ENCODE data around the gene MAGI2. TPM values are rescaled to one million over a fixed set of nuclear protein-coding genes. Genes with fewer than 3 reads are reported as not detected.

MAGI2 gene
- total and polyA plus RNA-seq, 8 donors: 6.1 to 9.2 (median 7.1) TPM

DNA sequence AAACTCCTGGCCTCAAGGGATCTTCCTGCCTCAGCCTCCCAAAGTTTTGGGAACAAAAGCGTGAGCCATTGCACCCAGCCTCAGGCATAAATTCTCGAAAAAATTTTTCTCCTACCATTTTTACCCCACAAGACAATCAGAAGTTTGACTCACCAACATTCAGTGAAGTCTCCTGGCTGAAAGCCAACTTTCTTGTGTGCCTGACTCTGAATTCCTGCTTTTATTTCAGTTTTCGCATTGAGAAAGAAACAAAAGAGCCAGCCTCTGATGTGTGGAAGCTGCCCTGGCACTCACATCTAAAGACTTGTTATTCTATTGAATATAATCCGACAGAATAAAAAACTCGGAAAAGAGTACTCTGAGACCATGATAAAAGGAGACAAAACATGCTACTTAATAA, 402.9 kb downstream of the MAGI2 start:
- Histone ChIP-seq H3K4me3 (no peak overlapping the region), H3K27ac (no peak overlapping the region), H3K9me3 (no peaks in the 10 kb centered on the region), H3K27me3 (no peaks in the 10 kb centered on the region), H3K36me3 (no peaks in the 10 kb centered on the region), H3K4me1 (no peaks in the 10 kb centered on the region)
- intact Hi-C loops (cut with DNase I): no loop called here
- TF ChIP-seq, protein P1, sequence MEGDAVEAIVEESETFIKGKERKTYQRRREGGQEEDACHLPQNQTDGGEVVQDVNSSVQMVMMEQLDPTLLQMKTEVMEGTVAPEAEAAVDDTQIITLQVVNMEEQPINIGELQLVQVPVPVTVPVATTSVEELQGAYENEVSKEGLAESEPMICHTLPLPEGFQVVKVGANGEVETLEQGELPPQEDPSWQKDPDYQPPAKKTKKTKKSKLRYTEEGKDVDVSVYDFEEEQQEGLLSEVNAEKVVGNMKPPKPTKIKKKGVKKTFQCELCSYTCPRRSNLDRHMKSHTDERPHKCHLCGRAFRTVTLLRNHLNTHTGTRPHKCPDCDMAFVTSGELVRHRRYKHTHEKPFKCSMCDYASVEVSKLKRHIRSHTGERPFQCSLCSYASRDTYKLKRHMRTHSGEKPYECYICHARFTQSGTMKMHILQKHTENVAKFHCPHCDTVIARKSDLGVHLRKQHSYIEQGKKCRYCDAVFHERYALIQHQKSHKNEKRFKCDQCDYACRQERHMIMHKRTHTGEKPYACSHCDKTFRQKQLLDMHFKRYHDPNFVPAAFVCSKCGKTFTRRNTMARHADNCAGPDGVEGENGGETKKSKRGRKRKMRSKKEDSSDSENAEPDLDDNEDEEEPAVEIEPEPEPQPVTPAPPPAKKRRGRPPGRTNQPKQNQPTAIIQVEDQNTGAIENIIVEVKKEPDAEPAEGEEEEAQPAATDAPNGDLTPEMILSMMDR (IDR thresholded peaks at IDR 0.05): no peak
- ATAC-seq (no peak), DNase-seq (peak in 1 of 4 donors; percentile 7)

DNA sequence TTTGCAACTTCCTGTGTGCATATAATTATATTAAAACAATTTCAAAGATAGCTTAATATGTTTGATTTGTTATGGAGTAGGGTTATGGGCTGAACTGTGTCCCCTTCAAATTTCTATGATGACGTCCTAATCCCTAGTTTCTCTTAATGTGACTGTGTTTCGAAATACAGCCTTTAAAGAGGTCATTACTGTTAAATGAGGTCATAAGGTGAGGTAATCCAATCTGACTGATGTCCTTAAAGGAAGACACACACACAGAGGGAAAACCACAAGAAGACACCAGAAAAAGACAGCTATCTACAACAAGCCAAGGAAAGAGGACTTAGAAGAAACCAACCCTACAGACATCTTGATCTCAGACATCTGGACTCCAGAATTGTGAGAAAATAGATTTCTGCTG, 407.4 kb downstream of the MAGI2 start:
- TF ChIP-seq, protein P1 (IDR thresholded peaks at IDR 0.05): no peak
- no peak overlapping the region for H3K4me3 ChIP-seq
- intact Hi-C loops (cut with DNase I): no loop called here

DNA sequence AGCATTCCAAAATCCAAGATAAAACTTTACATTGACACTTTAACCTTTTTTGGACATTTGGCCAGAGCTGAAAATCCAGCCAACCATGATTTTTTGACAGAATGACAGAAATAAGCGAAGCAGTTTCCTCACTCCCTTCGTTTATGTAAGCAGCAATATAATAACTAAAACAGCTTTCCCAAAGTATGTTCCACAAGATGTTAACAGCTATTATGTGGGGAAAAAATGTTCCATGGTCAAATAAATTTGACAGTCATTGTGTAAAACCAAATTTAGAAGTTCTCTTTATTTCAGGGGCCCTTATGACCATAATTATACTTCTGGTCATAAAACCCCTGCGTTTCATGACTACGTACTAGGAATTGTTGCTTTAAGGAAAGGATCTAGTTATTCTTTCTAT, 416.5 kb downstream of the MAGI2 start:
- H3K27ac ChIP-seq: no peak overlapping the region
- no peaks in the 10 kb centered on the region for H3K4me1 ChIP-seq
- H3K4me3 ChIP-seq: no peak overlapping the region
- H3K27me3 ChIP-seq: no peaks in the 10 kb centered on the region
- no peaks in the 10 kb centered on the region for H3K36me3 ChIP-seq
- TF ChIP-seq, protein P1 (IDR thresholded peaks at IDR 0.05): no peak
- intact Hi-C loops (cut with DNase I): no loop called here
- ATAC-seq (no peak), DNase-seq (peak in 2 of 4 donors; percentile 18 to 21)
- H3K9me3 ChIP-seq: no peaks in the 10 kb centered on the region

More for the DNA sequence above, 407.4 kb downstream of the MAGI2 start:
- DNase-seq (no peak), ATAC-seq (no peak)
- H3K27ac ChIP-seq: no peak overlapping the region
- H3K4me1 ChIP-seq: no peaks in the 10 kb centered on the region
- no peaks in the 10 kb centered on the region for H3K36me3 ChIP-seq
- no peaks in the 10 kb centered on the region for H3K27me3 ChIP-seq
- H3K9me3 ChIP-seq: no peaks in the 10 kb centered on the region

DNA sequence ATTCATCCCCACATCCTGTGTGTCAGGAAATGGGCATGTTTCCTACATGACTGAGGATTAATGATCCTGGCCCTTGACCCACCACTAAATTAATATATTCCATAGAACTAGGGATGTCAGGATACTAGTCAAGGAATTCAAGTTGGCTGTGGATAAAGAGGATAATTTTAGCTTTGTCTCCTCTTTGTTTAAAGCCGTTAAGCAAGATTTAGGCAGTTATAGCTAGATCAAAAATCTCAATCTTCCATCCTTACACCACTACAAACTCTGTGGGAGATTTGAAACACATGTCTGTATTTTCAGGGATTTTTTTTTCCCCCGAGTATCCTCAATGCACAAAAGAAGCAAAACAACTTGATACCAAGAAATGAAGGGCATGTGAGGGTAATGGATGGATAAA, 417.1 kb downstream of the MAGI2 start:
- Histone ChIP-seq H3K27me3 (no peaks in the 10 kb centered on the region), H3K9me3 (no peaks in the 10 kb centered on the region), H3K4me3 (no peak overlapping the region), H3K4me1 (no peaks in the 10 kb centered on the region), H3K27ac (no peak overlapping the region), H3K36me3 (no peaks in the 10 kb centered on the region)
- ATAC-seq: no peak
- TF ChIP-seq, protein P1 (IDR thresholded peaks at IDR 0.05): no peak
- DNase-seq: peak in 2 of 4 donors; percentile 30 to 36
- intact Hi-C loops (cut with DNase I): no loop called here

DNA sequence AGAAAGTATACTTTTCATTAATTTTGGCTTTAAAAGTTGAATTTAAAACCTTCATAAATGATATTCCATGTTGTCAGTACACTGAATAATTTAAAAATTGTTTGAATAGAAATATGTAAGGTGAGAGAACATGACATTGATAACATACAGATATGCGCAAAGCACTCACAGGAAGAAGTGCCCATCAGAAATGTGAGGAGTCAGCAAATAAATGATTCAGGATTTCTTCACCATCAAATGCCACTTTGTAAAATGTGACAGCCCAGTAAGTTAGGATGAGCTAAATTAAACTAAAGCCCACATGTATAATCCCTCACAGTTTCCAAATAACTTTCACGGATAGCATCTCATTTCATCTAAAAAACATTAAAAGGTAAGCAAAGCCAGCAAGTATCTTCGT, 417.6 kb downstream of the MAGI2 start:
- no peaks in the 10 kb centered on the region for H3K9me3 ChIP-seq
- H3K4me1 ChIP-seq: no peaks in the 10 kb centered on the region
- intact Hi-C loops (cut with DNase I): no loop called here
- no peak overlapping the region for H3K4me3 ChIP-seq
- no peak for ATAC-seq
- TF ChIP-seq, protein P1 (IDR thresholded peaks at IDR 0.05): no peak
- no peak overlapping the region for H3K27ac ChIP-seq
- no peak for DNase-seq
- H3K27me3 ChIP-seq: no peaks in the 10 kb centered on the region
- no peaks in the 10 kb centered on the region for H3K36me3 ChIP-seq

Measured in left lung (tissue), 10 donors.